IPS-20b (cell line): ENCODE results near the gene MRPL47.

ENCODE experiments used
- H3K27ac ChIP-seq: one replicate; pipeline ENCODE4 v1.5.1; 2013; ENCODE audit warnings: low read length
- H3K27me3 ChIP-seq: 2 replicates; pipeline ENCODE4 v1.6.1; 2013; ENCODE audit warnings: mild to moderate bottlenecking, low read length, inconsistent platforms; ENCODE audit not compliant: insufficient read depth
- H3K36me3 ChIP-seq: 2 replicates; pipeline ENCODE4 v1.6.1; 2013; ENCODE audit warnings: low read depth, mild to moderate bottlenecking, inconsistent platforms, low read length, moderate library complexity; ENCODE audit not compliant: insufficient read depth
- H3K4me1 ChIP-seq: 2 replicates; pipeline ENCODE4 v1.6.1; 2013; ENCODE audit warnings: mild to moderate bottlenecking, control low read depth, inconsistent platforms, low read length, moderate library complexity; ENCODE audit not compliant: insufficient read depth
- H3K4me3 ChIP-seq: 2 replicates; pipeline ENCODE4 v1.5.1; 2013; ENCODE audit warnings: mild to moderate bottlenecking, low read length, inconsistent platforms
- H3K9ac ChIP-seq: 2 replicates; pipeline ENCODE4 v1.6.1; 2013; ENCODE audit warnings: low read depth, mild to moderate bottlenecking, inconsistent platforms, low read length, moderate library complexity
- H3K9me3 ChIP-seq: 2 replicates; pipeline ENCODE4 v1.6.1; 2013; ENCODE audit warnings: mild to moderate bottlenecking, low read depth, low read length, inconsistent platforms; ENCODE audit not compliant: insufficient read depth

MRPL47 gene

DNA sequence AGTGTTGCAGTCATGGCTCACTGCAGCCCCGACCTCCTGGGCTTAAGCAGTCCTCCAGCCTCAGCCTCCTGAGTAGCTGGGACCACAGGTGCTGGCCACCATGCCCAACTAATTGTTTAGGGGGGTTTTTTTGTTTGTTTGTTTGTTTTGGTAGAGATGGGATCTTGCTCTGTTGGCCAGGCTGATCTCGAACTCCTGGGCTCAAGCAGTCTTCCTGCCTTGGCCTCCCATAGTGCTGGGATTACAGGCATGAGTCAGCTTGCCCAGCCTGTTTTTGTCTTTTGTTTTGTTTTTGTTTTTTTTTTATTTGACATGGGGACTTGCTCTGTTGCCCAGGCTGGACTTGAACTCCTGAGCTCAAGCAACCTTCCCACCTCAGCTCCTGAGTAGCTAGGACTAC, 17.6 kb upstream of the MRPL47 start:
- Histone ChIP-seq H3K9ac (no peak overlapping the region), H3K27me3 (no peaks in the 10 kb centered on the region), H3K27ac (no peak overlapping the region), H3K9me3 (no peaks in the 10 kb centered on the region; the same call in 1 of the 2 replicates), H3K36me3 (peaks cover 58% of the 10 kb centered on the region), H3K4me1 (no peaks in the 10 kb centered on the region), H3K4me3 (no peak overlapping the region)

DNA sequence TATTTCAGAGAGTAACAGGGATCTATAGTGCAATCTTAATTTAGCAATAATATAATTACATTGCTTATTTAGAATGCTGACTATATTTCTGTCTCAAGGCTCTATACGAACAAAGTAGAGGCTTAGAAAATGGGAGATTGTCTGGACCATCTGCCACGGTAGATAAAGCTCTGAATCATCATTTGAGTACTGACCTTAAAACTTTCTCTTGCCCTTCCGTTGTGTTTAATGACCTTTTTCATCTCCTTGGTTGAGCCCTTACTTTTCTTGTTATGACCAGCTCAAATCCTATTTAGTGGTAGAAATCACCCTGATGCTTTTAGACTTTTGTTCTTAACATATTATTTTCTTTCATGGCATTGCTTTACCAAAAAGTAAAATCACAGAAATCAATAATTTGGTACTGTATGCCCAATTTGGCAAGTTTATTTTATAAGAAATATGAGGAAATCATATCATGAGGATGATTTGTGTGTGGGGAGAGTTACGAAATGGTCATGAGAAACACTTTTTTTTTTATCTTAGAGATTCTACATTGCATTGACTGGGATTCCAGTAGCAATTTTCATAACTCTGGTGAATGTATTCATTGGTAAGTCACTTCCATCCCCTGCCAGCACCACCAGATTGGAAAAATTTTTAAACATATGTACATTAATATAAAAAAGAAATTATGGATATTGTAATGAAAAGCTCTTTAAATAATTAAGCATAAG, 11.2 kb upstream of the MRPL47 start:
- no peaks in the 10 kb centered on the region for H3K9me3 ChIP-seq
- no peaks in the 10 kb centered on the region for H3K27me3 ChIP-seq
- no peak overlapping the region for H3K9ac ChIP-seq
- H3K36me3 ChIP-seq, result peaks cover 21% of the 10 kb centered on the region
- no peak overlapping the region for H3K4me3 ChIP-seq
- H3K4me1 ChIP-seq, result no peaks in the 10 kb centered on the region
- H3K27ac ChIP-seq, result no peak overlapping the region

DNA sequence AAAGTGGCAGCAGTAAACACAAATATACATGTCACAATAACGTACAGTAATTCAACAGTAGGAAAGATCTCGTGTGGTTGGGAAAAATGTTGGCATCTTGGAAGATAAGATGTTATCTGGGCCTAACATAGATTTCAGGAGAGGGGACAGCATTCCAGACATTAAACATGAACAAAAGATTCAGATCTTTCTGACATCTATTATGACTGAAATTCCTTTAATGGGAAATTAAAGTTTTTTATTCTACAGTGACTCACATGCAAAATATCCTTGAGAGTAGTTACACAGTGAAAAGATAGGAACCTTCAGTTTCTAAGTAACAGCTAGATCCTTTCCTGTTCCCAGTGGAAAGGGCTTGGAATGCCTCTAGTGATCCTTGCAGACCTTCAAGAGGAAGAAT, 9.4 kb upstream of the MRPL47 start:
- Histone ChIP-seq H3K9me3 (no peaks in the 10 kb centered on the region), H3K4me1 (no peaks in the 10 kb centered on the region), H3K27ac (no peak overlapping the region), H3K27me3 (no peaks in the 10 kb centered on the region), H3K9ac (no peak overlapping the region), H3K36me3 (peaks cover 19% of the 10 kb centered on the region), H3K4me3 (no peak overlapping the region)

DNA sequence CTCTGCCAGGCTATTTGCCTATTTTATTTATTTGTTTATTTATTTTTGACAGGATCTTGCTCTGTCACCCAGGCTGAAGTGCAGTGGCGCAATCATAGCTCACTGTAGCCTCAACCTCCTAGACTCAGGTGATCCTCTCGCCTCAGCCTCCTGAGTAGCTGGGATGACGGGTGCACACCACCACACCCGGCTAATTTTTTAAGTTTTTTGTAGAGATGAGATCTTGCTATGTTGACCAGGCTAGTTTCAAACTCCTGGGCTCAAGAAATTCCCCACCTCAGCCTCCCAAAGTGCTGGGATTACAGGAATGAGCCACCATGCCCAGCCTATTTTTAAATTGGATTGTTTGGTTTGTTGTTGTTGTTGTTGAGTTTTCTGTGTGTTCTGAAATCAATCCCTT, 5.6 kb upstream of the MRPL47 start:
- H3K27me3 ChIP-seq, result no peaks in the 10 kb centered on the region
- no peaks in the 10 kb centered on the region for H3K4me1 ChIP-seq
- no peaks in the 10 kb centered on the region for H3K9me3 ChIP-seq
- no peak overlapping the region for H3K27ac ChIP-seq
- no peak overlapping the region for H3K9ac ChIP-seq
- no peak overlapping the region for H3K4me3 ChIP-seq
- H3K36me3 ChIP-seq, result peaks cover 10% of the 10 kb centered on the region

GRCh38 chr3:179608931-179609720, 4.7 kb upstream of the MRPL47 start:
- Histone ChIP-seq H3K36me3 (peaks cover 10% of the 10 kb centered on the region), H3K4me3 (no peak overlapping the region), H3K27ac (no peak overlapping the region), H3K9ac (no peak overlapping the region), H3K9me3 (no peaks in the 10 kb centered on the region), H3K4me1 (no peaks in the 10 kb centered on the region), H3K27me3 (no peaks in the 10 kb centered on the region)

DNA sequence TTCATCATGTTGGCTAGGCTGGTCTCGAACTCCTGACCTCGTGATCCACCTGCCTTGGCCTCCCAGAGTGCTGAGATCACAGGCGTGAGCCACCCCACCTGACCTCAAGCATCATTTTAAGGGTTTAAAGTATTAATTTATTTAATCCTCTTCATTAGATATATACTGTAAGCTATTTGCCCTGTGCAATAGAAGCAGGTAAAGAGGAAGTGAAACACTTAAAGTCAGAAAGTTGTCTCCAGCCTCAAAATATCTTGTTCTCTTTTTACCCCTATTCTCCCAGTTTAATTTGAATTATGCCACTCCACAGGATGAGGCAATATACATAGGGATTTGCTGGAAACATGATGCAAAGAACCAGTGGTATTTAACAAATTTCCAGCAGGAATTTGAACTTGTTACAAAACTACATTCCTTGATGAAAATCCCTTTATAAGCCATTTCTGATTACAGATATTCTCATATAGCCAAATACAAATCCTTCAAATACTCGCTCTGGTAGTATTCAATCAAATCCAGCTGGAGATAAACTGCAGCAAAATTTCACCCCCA, 2.2 kb upstream of the MRPL47 start:
- no peak overlapping the region for H3K27ac ChIP-seq
- H3K4me1 ChIP-seq, result no peaks in the 10 kb centered on the region
- H3K9me3 ChIP-seq, result no peaks in the 10 kb centered on the region
- H3K4me3 ChIP-seq, result no peak overlapping the region
- H3K36me3 ChIP-seq, result peaks cover 23% of the 10 kb centered on the region
- H3K9ac ChIP-seq, result no peak overlapping the region
- H3K27me3 ChIP-seq, result no peaks in the 10 kb centered on the region

DNA sequence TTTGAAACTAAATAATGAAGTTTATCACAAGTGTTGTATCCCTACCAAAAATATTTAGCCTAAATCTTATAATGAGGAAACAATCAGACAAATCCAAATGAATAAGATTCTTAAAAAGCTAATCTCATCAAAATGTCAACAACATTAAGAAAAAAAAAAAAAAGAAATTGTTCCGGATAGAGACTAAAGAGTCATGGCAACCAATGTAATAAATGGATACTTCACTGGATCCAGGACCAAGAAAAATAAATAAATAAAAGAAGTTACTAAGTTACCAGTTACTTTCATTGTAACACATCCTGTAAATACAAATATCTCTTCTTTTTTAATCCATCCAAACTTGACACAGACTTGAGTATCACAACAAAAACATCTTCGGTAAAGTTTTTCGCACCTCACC, 607 bp downstream of the MRPL47 start:
- H3K9me3 ChIP-seq, result no peaks in the 10 kb centered on the region
- H3K27me3 ChIP-seq, result no peaks in the 10 kb centered on the region
- peak overlapping the region; percentile 82 for H3K9ac ChIP-seq
- H3K4me3 ChIP-seq, result peak overlapping the region; percentile 80
- H3K4me1 ChIP-seq, result no peaks in the 10 kb centered on the region
- peak overlapping the region; percentile 13 for H3K27ac ChIP-seq
- peaks cover 48% of the 10 kb centered on the region for H3K36me3 ChIP-seq

DNA sequence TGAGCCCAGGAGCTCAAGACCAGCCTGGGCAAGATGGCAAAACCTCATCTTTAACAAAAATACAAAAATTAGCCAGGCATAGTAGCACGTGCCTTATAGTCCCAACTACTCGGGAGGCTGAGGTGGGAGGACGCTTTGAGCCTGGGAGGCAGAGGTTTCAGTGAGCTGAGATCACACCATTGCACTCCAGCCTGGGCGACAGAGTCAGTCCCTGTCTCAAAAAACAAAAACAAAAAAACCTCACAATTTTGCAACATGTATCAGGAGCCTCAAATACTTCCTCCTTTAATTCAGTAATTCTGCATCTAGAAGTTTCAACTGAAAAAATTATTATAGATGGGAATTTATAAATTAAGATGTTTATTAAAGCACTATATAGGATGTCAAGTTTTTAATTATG, 1.1 kb downstream of the MRPL47 start:
- Histone ChIP-seq H3K36me3 (peaks cover 52% of the 10 kb centered on the region), H3K4me3 (peak overlapping the region; percentile 80), H3K4me1 (no peaks in the 10 kb centered on the region), H3K9ac (peak overlapping the region; percentile 82; the same call in 1 of the 2 replicates), H3K9me3 (no peaks in the 10 kb centered on the region), H3K27me3 (no peaks in the 10 kb centered on the region), H3K27ac (no peak overlapping the region)

DNA sequence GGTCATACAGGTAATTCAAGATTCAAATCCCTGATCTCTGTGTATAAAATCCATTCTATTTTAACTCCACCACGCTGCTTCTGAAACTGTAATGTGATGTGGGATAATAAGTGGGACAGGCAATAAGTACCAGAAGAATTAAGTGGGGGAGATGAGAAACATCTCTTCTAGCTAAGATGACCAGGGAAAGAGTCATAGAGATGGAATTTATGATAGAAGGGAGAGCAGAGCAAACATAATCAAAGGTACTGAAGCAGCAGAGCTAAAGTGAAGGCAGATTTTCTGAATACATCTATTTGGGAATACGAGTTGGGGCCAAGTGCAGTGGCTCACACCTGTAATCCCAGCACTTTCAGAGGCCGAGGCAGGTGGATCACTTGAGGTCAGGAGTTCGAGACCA, 4.9 kb downstream of the MRPL47 start:
- H3K27me3 ChIP-seq, result no peaks in the 10 kb centered on the region
- H3K4me1 ChIP-seq, result no peaks in the 10 kb centered on the region
- H3K9me3 ChIP-seq, result no peaks in the 10 kb centered on the region
- no peak overlapping the region for H3K9ac ChIP-seq
- no peak overlapping the region for H3K4me3 ChIP-seq
- H3K36me3 ChIP-seq, result peaks cover 84% of the 10 kb centered on the region
- no peak overlapping the region for H3K27ac ChIP-seq

- no peaks in the 10 kb centered on the region for H3K4me1 ChIP-seq
- no peak overlapping the region for H3K9ac ChIP-seq
- no peak overlapping the region for H3K27ac ChIP-seq
- H3K27me3 ChIP-seq, result no peaks in the 10 kb centered on the region
- H3K9me3 ChIP-seq, result no peaks in the 10 kb centered on the region
- peaks cover 97% of the 10 kb centered on the region for H3K36me3 ChIP-seq
- no peak overlapping the region for H3K4me3 ChIP-seq
Observed at GRCh38 chr3:179591313-179591712, 13.1 kb downstream of the MRPL47 start.

DNA sequence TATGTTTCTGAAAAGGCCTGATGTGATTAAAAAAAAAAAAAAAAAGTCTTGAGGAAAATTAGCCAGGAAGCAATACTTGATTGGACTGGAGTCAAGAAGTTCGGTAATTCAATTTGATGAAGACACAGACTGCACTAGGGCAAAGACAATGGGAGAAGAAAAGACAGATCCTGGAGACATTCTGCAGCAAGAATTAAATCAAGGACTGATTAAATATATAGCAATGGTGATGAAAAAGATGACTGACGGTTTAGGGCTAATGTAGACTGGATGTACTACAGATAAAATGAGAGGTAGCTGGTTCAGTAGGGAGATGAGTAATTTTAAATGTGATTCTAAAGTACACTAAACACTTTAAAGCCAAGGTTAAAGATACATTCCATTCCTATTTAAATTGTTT, 13.8 kb downstream of the MRPL47 start:
- H3K9me3 ChIP-seq, result no peaks in the 10 kb centered on the region

DNA sequence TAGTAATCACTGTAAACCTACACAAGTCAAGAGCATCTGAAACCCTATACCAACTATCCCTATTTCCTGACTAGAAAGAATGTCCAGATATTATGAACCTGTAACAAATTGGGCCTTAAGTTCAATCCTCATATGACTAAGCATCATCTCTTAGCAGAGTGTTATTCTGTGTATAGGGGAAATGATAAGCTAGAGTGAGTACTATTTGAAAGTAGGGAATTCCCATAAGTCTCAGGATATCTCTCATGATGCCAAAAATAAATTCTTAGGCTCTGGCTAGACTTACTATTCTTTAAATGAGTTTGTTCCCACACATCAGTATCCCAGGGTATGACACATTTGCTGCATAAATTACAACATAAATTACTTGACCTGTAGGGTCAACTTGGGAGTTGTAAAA, 15.3 kb downstream of the MRPL47 start:
- no peaks in the 10 kb centered on the region for H3K9me3 ChIP-seq
- H3K9ac ChIP-seq, result no peak overlapping the region
- H3K4me1 ChIP-seq, result no peaks in the 10 kb centered on the region
- H3K27ac ChIP-seq, result no peak overlapping the region
- no peak overlapping the region for H3K4me3 ChIP-seq
- peaks cover 100% of the 10 kb centered on the region for H3K36me3 ChIP-seq
- no peaks in the 10 kb centered on the region for H3K27me3 ChIP-seq

More for the DNA sequence above, 13.8 kb downstream of the MRPL47 start:
- Histone ChIP-seq H3K9ac (no peak overlapping the region), H3K27me3 (no peaks in the 10 kb centered on the region), H3K4me1 (no peaks in the 10 kb centered on the region), H3K27ac (no peak overlapping the region), H3K4me3 (no peak overlapping the region), H3K36me3 (peaks cover 97% of the 10 kb centered on the region)
